Measurements from ENCODE around the gene CA10. TPM values are rescaled to one million over a fixed set of nuclear protein-coding genes. Genes with fewer than 3 reads are reported as not detected.

The CA10 gene
- total RNA-seq, 2 donors from 2014 or later = 0.22 to 0.37 TPM

- Histone ChIP-seq H3K9me3 (ENCODE audit: control insufficient read depth, low read length) (no peaks in the 10 kb centered on the region), H3K9ac (ENCODE audit: extremely low read depth, low read length, poor library complexity, severe bottlenecking) (no peak overlapping the region), H3K4me1 (ENCODE audit: control insufficient read depth, insufficient read depth, low read length) (no peaks in the 10 kb centered on the region), H3K27ac (ENCODE audit: low read depth, low read length) (no peak overlapping the region), H3K27me3 (ENCODE audit: control insufficient read depth, insufficient read depth, low read length, poor library complexity, severe bottlenecking) (no peaks in the 10 kb centered on the region), H3K4me3 (ENCODE audit: low read length) (no peak overlapping the region), H3K36me3 (ENCODE audit: control insufficient read depth, insufficient read depth, low read length) (no peaks in the 10 kb centered on the region)
- Mint-ChIP-seq H3K4me3 (no peak overlapping the region), H3K4me1 (peaks cover 6% of the 10 kb centered on the region), H3K27me3 (ENCODE audit: insufficient read depth) (no peaks in the 10 kb centered on the region), H3K27ac (no peak overlapping the region), H3K36me3 (ENCODE audit: low read depth) (no peaks in the 10 kb centered on the region), H3K9me3 (no peaks in the 10 kb centered on the region)
- TF ChIP-seq, protein P1, sequence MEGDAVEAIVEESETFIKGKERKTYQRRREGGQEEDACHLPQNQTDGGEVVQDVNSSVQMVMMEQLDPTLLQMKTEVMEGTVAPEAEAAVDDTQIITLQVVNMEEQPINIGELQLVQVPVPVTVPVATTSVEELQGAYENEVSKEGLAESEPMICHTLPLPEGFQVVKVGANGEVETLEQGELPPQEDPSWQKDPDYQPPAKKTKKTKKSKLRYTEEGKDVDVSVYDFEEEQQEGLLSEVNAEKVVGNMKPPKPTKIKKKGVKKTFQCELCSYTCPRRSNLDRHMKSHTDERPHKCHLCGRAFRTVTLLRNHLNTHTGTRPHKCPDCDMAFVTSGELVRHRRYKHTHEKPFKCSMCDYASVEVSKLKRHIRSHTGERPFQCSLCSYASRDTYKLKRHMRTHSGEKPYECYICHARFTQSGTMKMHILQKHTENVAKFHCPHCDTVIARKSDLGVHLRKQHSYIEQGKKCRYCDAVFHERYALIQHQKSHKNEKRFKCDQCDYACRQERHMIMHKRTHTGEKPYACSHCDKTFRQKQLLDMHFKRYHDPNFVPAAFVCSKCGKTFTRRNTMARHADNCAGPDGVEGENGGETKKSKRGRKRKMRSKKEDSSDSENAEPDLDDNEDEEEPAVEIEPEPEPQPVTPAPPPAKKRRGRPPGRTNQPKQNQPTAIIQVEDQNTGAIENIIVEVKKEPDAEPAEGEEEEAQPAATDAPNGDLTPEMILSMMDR (conservative IDR thresholded peaks at IDR 0.05) = no peak
- 74 to 90% methylated on average over 2 of the region's 2 CpGs for WGBS, 2 experiments (ENCODE audit: insufficient coverage in 1 of 2, insufficient read length in 1 of 2)
- no peak for DNase-seq
These were observed 160.8 kb downstream of the CA10 start for GRCh38 chr17:51997723-51998122.

DNA sequence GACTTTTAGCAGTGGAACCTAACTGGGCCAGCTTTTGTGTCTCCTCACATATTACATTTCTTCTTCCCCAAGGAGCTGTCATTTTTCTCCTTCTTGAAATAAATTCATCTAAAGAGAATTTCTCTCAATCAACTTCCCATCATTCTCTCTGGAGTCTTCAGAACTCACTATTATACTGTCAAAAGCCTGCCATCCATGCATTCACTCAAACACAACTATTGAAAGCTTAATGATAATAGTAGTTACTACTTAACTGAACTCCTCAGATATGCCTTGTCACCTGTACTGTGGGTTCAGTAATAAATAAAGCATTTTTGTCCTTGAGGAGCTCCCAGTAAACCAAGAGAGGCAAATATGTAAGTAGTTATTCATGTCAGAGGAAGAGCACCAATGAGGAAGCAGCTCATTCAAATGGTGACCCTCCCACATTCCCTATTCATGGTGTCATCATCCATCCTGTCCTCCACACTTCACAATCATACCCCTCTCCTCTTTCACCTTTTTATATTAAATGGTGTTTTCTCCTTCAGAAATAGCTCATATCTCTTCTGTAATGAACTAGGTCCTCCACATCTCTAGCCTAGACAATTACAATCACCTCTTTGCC, 162.6 kb downstream of the CA10 start:
- no peaks in the 10 kb centered on the region for H3K4me1 Mint-ChIP-seq

GRCh38 chr17:51992864-51993416, 165.6 kb downstream of the CA10 start:
- Histone ChIP-seq H3K27me3 (ENCODE audit: control insufficient read depth, insufficient read depth, low read length, poor library complexity, severe bottlenecking) (no peaks in the 10 kb centered on the region), H3K9me3 (ENCODE audit: control insufficient read depth, low read length) (peaks cover 10% of the 10 kb centered on the region), H3K9ac (ENCODE audit: extremely low read depth, low read length, poor library complexity, severe bottlenecking) (no peak overlapping the region), H3K27ac (ENCODE audit: low read depth, low read length) (no peak overlapping the region), H3K4me1 (ENCODE audit: control insufficient read depth, insufficient read depth, low read length) (no peaks in the 10 kb centered on the region), H3K4me3 (ENCODE audit: low read length) (no peak overlapping the region), H3K36me3 (ENCODE audit: control insufficient read depth, insufficient read depth, low read length) (no peaks in the 10 kb centered on the region)
- WGBS, 2 experiments (ENCODE audit: insufficient coverage in 1 of 2, insufficient read length in 1 of 2) = 72 to 80% methylated on average over 4 to 8 of the region's 8 CpGs
- DNase-seq = no peak
- TF ChIP-seq, protein P1 (conservative IDR thresholded peaks at IDR 0.05) = no peak
- no peaks in the 10 kb centered on the region for H3K36me3 Mint-ChIP-seq (ENCODE audit: low read depth)
- H3K27ac Mint-ChIP-seq = no peak overlapping the region
- no peaks in the 10 kb centered on the region for H3K9me3 Mint-ChIP-seq
- no peaks in the 10 kb centered on the region for H3K27me3 Mint-ChIP-seq (ENCODE audit: insufficient read depth)
- H3K4me3 Mint-ChIP-seq = no peak overlapping the region
- no peaks in the 10 kb centered on the region for H3K4me1 Mint-ChIP-seq

More for the DNA sequence above, 162.6 kb downstream of the CA10 start:
- no peaks in the 10 kb centered on the region for H3K4me1 ChIP-seq (ENCODE audit: control insufficient read depth, insufficient read depth, low read length)
- Mint-ChIP-seq H3K4me3 (no peak overlapping the region), H3K27me3 (ENCODE audit: insufficient read depth) (no peaks in the 10 kb centered on the region), H3K27ac (no peak overlapping the region), H3K36me3 (ENCODE audit: low read depth) (no peaks in the 10 kb centered on the region), H3K9me3 (no peaks in the 10 kb centered on the region)
- no peak overlapping the region for H3K4me3 ChIP-seq (ENCODE audit: low read length)
- H3K9me3 ChIP-seq (ENCODE audit: control insufficient read depth, low read length) = peaks cover 1% of the 10 kb centered on the region
- TF ChIP-seq, protein P1 (conservative IDR thresholded peaks at IDR 0.05) = no peak
- H3K9ac ChIP-seq (ENCODE audit: extremely low read depth, low read length, poor library complexity, severe bottlenecking) = no peak overlapping the region
- no peaks in the 10 kb centered on the region for H3K36me3 ChIP-seq (ENCODE audit: control insufficient read depth, insufficient read depth, low read length)
- DNase-seq = no peak
- no peak overlapping the region for H3K27ac ChIP-seq (ENCODE audit: low read depth, low read length)
- H3K27me3 ChIP-seq (ENCODE audit: control insufficient read depth, insufficient read depth, low read length, poor library complexity, severe bottlenecking) = no peaks in the 10 kb centered on the region
